Transverse colon (tissue), 4 donors: ENCODE measurements around the gene MYOT. TPM values are rescaled to one million over a fixed set of nuclear protein-coding genes. Genes with fewer than 3 reads are reported as not detected.
"Not testable (repeated sequence)": the region's sequence is repeated elsewhere in the genome, so short reads cannot be mapped to it uniquely, and the experiment has no call there.

ENCODE experiments used
- DNase-seq: peaks from one replicate; pipeline ENCODE4 v3.0.0-alpha.2; 2019
- H3K27ac ChIP-seq, 4 donors: fragments of 200-600 bp; sonication (generic); 2 replicates each; pipeline ENCODE4 v1.5.1; 2016 to 2018; ENCODE audit warnings: inconsistent platforms in 4 of 4
- H3K27me3 ChIP-seq: fragments of 200-600 bp; sonication (generic); 2 replicates; pipeline ENCODE4 v1.5.1; 2017; ENCODE audit warnings: inconsistent platforms
- H3K36me3 ChIP-seq, 4 donors: fragments of 200-600 bp; sonication (generic); 2 replicates each; pipeline ENCODE4 v1.5.1; 2017 to 2019; ENCODE audit warnings: inconsistent platforms in 4 of 4
- H3K4me1 ChIP-seq, 4 donors: fragments of 200-600 bp; sonication (generic); 2 replicates each; pipeline ENCODE4 v1.5.1; 2017 to 2020; ENCODE audit warnings: inconsistent platforms in 4 of 4
- H3K4me3 ChIP-seq, 4 donors: fragments of 200-600 bp; sonication (generic); 1 replicate in 1 of 4; 2 replicates in 3 of 4; pipeline versions ENCODE4 v1.5.1 to v1.6.1; 2017 to 2019; ENCODE audit warnings: inconsistent platforms in 4 of 4
- H3K9me3 ChIP-seq, 2 donors: fragments of 200-600 bp; sonication (generic); 2 replicates each; pipeline ENCODE4 v1.5.1; 2017 to 2019; ENCODE audit warnings: inconsistent platforms in 2 of 2
- EP300 ChIP-seq: sonication (generic); formaldehyde crosslinking; IDR thresholded peaks from one replicate; pipeline ENCODE4 v1.6.1; 2017; ENCODE audit warnings: antibody characterized with exemption, low read depth
- POLR2A ChIP-seq: fragments of 450-650 bp; IDR thresholded peaks from one replicate; pipeline ENCODE4 v1.6.1; 2016; ENCODE audit warnings: antibody characterized with exemption, mild to moderate bottlenecking, moderate library complexity
- POLR2AphosphoS5 ChIP-seq, 3 donors: sonication (generic); formaldehyde crosslinking; IDR thresholded peaks; one replicate each; pipeline ENCODE4 v1.6.1; 2016; ENCODE audit warnings: antibody characterized with exemption in 3 of 3
- WGBS, 2 donors: methylation state at CpG; one replicate each; pipeline ENCODE4 v1.1.5; 2018; ENCODE audit warnings: low coverage in 1 of 2; 5-methylcytosine and 5-hydroxymethylcytosine counted together
- in situ Hi-C, 4 donors: fragments of 200-750 bp; cut with MboI; loops; one replicate each; pipeline versions ENCODE4 v1.15.0 to v1.15.1; 2017; ENCODE audit warnings: low sequenced_read_pairs in 3 of 4, low pct_ligation_motif_present in 1 of 4, low pct_unique_long_range_greater_than_20kb in 1 of 4
- intact Hi-C: fragments of 100-400 bp; cut with DNase I; formaldehyde crosslinking; loops from one replicate; pipeline ENCODE4 v1.15.1; 2023; ENCODE audit warnings: low total_unique reads
- total RNA-seq, 4 donors: library from RNA; depleted of rRNA; stranded (reverse); fragments of >200 nt; gene quantifications; one replicate each; pipeline ENCODE4 v1.1.0, GENCODE V29; 2016
- TF ChIP-seq, protein P1 (sequence below), 5 experiments: fragments of 200-600 bp in 3 of 5; fragments of 450-650 bp in 2 of 5; sonication (generic) in 3 of 5; IDR thresholded peaks; 1 replicate in 2 of 5; 2 replicates in 3 of 5; pipeline ENCODE4 v1.5.1; 2016 to 2017; ENCODE audit warnings: antibody characterized with exemption in 5 of 5, inconsistent platforms in 3 of 5, mild to moderate bottlenecking in 2 of 5, moderate library complexity in 1 of 5

Gene MYOT
- total RNA-seq, 4 donors from 2014 or later = 2.9 to 7.1 (median 5.9) TPM; not detected in 1

DNA sequence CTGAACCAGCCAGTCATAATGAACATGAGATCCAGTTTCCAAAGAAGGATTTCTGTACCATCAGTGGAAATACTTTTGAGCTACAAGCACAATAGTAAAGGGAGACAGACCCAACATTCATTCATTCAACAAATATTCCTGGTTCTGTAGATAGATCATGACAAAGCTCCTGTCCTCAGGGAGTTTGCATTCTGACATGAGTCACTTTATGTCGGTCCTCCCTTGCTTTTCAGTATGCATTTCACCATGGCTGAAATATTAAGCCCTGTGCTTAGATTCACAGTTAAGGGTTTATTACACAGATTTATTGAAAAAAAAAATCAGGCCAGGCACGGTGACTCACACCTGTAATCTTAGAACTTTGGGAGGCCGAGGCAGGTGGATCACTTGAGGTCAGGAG is 5.4 kb upstream of the MYOT start:
- DNase-seq = no peak
- peaks cover 0 to 7% (median 2%) of the 10 kb centered on the region in 4 donors for H3K4me1 ChIP-seq
- no peak overlapping the region for H3K4me3 ChIP-seq
- no peaks in the 10 kb centered on the region for H3K36me3 ChIP-seq
- no peak overlapping the region for H3K27ac ChIP-seq
- in situ Hi-C loops = no loop called here
- no peaks in the 10 kb centered on the region for H3K27me3 ChIP-seq
- H3K9me3 ChIP-seq = no peaks in the 10 kb centered on the region
- TF ChIP-seq, protein P1, sequence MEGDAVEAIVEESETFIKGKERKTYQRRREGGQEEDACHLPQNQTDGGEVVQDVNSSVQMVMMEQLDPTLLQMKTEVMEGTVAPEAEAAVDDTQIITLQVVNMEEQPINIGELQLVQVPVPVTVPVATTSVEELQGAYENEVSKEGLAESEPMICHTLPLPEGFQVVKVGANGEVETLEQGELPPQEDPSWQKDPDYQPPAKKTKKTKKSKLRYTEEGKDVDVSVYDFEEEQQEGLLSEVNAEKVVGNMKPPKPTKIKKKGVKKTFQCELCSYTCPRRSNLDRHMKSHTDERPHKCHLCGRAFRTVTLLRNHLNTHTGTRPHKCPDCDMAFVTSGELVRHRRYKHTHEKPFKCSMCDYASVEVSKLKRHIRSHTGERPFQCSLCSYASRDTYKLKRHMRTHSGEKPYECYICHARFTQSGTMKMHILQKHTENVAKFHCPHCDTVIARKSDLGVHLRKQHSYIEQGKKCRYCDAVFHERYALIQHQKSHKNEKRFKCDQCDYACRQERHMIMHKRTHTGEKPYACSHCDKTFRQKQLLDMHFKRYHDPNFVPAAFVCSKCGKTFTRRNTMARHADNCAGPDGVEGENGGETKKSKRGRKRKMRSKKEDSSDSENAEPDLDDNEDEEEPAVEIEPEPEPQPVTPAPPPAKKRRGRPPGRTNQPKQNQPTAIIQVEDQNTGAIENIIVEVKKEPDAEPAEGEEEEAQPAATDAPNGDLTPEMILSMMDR (IDR thresholded peaks at IDR 0.05) = no peak
- TF ChIP-seq EP300 = no peak
- no peak for TF ChIP-seq POLR2A
- no peak for TF ChIP-seq POLR2AphosphoS5 (IDR thresholded peaks at IDR 0.05)
- 76 to 87% methylated on average over 2 to 3 of the region's 3 CpGs for WGBS, 2 donors
- intact Hi-C loops = no loop called here

DNA sequence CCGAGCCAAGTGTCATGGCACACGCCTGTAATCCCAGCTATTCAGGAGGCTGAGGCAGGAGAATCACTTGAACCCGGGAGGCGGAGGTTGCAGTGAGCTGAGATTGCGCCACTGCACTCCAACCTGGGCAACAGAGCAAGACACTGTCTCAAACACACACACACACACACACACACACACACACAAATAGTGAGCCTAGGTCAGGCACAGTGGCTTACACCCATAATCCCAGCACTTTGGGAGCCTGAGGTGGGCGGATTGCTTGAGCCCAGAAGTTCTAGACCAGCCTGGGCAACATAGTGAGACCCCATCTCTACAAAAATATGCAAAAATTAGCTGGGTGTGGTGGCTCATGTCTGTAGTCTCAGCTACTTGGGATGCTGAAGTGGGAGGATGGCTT is 4.0 kb upstream of the MYOT start:
- H3K9me3 ChIP-seq, H3K36me3 ChIP-seq, H3K4me1 ChIP-seq, intact Hi-C loops, H3K27me3 ChIP-seq, H3K27ac ChIP-seq, in situ Hi-C loops, DNase-seq, H3K4me3 ChIP-seq: not testable (repeated sequence)
- 92% methylated on average over 6 of the region's 6 CpGs; no CpG with 5 or more reads in 1 of the 2 donors for WGBS, 2 donors

DNA sequence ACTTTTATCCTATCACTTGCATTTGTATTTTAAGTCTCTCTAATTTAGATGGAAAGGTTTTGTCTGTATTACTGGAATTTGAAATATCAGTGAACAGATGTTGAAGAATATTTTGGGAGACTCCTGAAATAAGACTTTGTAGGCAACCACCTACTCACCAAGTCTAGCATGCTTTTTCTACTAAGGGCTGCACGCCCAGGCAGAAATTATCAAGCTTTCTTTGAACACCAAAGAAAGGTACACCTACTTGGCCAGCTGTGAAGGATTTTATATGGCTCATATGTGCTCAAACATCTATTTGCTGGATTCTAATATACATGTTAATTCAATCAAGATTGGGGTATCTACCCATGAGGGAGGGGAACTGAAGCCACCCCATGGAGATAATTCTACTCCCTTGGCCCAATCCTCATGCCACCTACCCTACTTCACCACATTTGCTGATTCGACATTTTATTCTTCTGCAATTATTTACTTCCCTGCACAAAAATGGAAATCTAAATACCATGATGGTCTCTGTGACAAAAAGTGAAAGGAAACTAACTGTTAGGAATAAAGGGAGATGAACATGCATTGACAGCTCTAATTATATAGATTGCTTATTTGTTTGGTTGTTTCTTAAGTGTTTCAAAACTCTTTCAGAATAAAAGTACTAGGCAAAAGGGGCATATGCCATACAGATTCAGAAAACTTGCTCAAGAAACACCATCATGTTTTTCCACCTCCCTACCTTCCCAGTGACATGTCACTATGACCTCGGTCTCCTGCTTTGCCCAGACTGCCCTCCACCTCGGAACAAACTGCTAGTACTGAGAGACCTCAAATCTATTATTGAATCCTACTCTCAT is 895 bp upstream of the MYOT start:
- in situ Hi-C loops (no loop called here), intact Hi-C loops (no loop called here)
- TF ChIP-seq POLR2A = no peak
- TF ChIP-seq, protein P1 (IDR thresholded peaks at IDR 0.05) = no peak
- TF ChIP-seq POLR2AphosphoS5 (IDR thresholded peaks at IDR 0.05) = no peak
- TF ChIP-seq EP300 = no peak
- Histone ChIP-seq H3K36me3 (no peaks in the 10 kb centered on the region), H3K4me3 (no peak overlapping the region), H3K27ac (no peak overlapping the region), H3K27me3 (no peaks in the 10 kb centered on the region), H3K9me3 (no peaks in the 10 kb centered on the region), H3K4me1 (no peaks in the 10 kb centered on the region)
- WGBS, 2 donors = 90% methylated on average over 4 of the region's 4 CpGs
- no peak for DNase-seq

DNA sequence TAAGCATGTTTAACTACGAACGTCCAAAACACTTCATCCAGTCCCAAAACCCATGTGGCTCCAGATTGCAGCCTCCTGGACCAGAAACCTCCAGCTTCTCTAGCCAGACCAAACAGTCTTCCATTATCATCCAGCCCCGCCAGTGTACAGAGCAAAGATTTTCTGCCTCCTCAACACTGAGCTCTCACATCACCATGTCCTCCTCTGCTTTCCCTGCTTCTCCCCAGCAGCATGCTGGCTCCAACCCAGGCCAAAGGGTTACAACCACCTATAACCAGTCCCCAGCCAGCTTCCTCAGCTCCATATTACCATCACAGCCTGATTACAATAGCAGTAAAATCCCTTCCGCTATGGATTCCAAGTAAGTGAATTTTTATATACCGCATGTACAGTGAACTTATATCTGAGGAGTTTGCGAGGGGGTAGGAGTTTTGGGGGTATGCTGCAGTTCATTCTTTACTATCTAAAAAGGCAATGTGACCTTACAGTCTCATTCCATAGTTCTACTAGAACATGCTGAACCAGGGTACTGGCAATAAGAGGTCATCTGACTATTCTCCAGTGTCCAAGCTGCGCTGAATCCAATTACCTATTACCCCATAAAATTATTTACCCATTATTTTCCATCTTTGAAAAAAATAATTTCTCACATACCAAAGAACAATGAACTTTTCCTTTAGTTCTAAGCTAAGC is 3.1 kb downstream of the MYOT start:
- H3K9me3 ChIP-seq = no peaks in the 10 kb centered on the region
- H3K36me3 ChIP-seq = no peaks in the 10 kb centered on the region
- H3K27ac ChIP-seq = no peak overlapping the region
- H3K4me3 ChIP-seq = no peak overlapping the region
- intact Hi-C loops = no loop called here
- no peaks in the 10 kb centered on the region for H3K27me3 ChIP-seq
- no peak for TF ChIP-seq POLR2A
- TF ChIP-seq EP300 = no peak
- TF ChIP-seq, protein P1 (IDR thresholded peaks at IDR 0.05) = no peak
- no peak for TF ChIP-seq POLR2AphosphoS5 (IDR thresholded peaks at IDR 0.05)
- in situ Hi-C loops = no loop called here
- WGBS, 2 donors = 87 to 97% methylated on average over 3 to 7 of the region's 7 CpGs
- DNase-seq = no peak
- H3K4me1 ChIP-seq = no peaks in the 10 kb centered on the region
